HG03159 (cell line): ENCODE data around the gene CDK5R2.
A peak's percentile ranks its signal among the peaks of the same experiment; 100 is the strongest.

ENCODE experiments used
- ATAC-seq: cut with Tn5 transposase; IDR thresholded peaks from one replicate; pipeline ENCODE4 v1.9.1; 2021; ENCODE audit warnings: mild to moderate bottlenecking, moderate library complexity; ENCODE audit not compliant: unreplicated experiment

Gene CDK5R2

DNA sequence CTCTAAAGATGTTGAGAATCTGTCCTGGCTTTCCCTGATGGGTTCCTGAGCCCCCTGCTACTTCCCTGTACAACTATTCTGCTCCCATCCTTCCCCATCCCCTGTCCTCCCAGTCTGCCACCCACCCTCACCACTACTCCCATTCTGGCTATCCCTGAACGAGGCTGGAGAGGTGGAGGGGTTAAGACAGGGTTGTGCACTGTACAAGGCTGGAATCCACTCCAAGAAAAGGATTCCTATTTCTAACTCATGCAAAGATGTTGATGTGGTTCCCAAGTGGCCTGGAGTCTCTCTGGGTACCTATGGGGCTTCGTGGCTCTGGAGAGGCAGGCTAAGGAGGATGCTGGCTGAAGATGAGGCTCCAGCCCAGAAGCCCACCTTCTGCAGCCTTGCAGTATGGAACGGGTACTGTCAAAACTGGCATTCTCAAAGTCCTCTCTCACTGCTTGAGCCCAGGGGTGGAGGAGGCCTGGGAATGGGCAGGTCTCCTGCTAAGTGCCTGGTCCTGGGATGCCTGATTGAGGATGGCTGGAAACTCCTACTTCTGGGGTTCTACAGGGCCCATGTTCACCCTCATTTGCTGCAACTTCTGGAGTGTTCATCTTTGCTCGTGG is 26.8 kb downstream of the CDK5R2 start:
- no peak for ATAC-seq

DNA sequence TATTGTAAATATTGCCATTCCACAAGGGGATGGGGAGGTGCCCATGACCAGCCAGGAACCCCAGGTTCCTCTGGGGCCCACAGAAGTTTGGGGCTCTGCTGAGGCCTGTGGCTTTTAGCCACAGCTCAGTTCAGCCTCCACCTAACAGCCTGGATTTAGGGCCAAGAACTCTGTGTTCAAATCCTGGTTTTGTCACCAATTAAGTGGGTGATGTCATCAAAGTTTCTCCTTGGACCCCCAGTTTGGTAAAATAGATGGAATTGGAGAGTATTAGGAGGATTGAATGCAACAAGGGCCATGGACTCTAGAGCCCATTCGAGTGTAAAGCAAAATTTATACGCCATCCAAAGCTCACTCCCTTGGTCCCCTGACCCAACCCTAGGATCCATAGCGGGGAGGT is 28.7 kb downstream of the CDK5R2 start:
- no peak for ATAC-seq

DNA sequence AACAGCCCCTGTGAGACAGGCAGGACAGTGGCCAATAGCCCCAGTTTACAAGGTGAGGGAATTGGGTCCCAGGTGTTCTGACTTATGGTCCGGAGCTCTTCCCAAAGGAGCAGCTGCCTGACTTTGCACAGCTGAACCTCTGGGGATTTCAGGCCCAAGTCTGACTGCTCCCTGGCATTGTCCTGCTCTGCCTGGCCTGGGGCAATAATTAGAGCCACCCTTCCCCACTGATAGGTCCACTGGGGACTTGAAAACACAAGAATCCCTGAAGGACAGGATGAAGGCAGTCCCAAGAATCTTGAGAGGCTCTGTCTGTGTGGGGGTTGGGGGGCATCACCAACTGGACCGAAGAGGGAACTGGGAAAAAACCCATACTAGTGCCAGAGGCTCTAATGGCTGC is 29.2 kb downstream of the CDK5R2 start:
- no peak for ATAC-seq

- no peak for ATAC-seq
Observed at GRCh38 chr2:218990052-218990451, 30.6 kb downstream of the CDK5R2 start.

DNA sequence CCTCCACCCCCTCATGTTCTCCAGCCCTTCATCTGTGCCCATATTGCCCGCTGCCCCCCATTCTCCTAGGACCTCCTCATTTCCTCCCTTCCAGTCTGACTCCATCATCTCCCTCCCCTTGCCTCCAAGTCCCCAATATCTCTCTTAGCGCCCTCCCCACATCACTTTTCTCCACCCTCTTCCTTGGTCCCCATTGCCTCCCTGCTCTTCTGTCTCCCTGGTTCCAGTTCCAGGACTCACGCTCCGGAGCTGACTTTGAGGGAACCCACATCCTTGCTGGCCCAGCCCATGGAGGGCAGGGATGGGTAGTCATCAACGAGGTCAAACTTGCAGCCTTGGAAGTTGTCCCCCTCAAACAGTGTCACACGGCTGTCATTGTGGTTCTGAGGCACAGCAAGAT is 31.1 kb downstream of the CDK5R2 start:
- ATAC-seq, result no peak

- ATAC-seq, result no peak
Observed at GRCh38 chr2:218991674-218992168, 32.3 kb downstream of the CDK5R2 start.

DNA sequence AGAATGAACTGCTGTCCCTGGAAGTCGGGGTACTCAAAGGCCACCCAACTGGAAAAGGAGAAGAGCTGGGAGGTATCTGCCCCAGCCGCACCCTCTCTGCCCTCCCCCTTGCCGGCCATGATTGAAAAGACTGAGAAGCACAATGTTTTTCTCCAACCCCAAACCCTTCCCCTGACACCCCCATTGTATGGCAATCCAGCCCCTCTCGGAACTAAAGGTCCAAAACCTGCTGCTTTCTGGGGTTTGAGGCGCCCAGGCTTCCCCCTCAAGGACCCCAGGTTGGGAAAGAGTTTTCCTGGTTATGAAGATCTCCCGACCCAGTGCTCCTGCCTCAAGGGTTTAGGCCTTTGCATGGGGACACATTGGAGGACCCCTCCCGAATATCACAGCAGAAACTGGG is 32.7 kb downstream of the CDK5R2 start:
- ATAC-seq, result no peak

DNA sequence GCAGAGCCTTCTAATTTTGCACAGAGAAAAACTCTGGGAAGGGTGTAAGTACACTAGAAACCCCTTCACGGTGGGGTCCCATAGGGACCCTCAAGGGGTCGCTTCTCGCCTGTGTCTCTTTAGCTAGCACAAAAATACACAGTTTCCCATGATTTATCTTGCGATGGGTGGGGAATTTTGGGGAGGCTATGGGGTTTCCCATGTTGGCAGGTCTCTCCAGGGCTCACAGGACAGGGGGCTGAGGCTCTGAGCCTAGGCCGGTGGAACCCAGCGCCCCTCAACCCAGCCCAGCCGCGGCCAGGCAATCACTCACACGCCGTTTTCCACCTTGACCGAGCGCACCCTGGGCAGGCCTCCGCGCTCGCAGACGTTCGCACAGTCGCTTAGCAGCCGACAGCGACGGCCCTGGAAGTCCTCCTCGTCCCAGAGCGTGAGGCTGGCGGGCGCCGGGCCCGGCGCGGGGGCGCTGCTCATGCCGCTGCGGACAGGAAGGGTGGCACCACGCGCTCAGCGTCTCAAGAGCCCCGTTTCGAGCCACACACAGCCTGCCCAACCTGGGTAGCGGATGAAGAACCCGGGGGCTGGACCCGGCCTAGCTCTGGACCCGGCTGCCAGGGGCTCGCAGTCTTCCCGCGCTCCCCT is 33.4 kb downstream of the CDK5R2 start:
- no peak for ATAC-seq

GRCh38 chr2:218993345-218994315 is 34.2 kb downstream of the CDK5R2 start, which contains the start of gene CRYBA2:
CRYBA2 (minus strand) TSS chr2:218993422; CDS start chr2:218993176, 246 bp downstream.
- ATAC-seq, result no peak

- no peak for ATAC-seq
Observed at GRCh38 chr2:218995561-218995960, 36.1 kb downstream of the CDK5R2 start.

DNA sequence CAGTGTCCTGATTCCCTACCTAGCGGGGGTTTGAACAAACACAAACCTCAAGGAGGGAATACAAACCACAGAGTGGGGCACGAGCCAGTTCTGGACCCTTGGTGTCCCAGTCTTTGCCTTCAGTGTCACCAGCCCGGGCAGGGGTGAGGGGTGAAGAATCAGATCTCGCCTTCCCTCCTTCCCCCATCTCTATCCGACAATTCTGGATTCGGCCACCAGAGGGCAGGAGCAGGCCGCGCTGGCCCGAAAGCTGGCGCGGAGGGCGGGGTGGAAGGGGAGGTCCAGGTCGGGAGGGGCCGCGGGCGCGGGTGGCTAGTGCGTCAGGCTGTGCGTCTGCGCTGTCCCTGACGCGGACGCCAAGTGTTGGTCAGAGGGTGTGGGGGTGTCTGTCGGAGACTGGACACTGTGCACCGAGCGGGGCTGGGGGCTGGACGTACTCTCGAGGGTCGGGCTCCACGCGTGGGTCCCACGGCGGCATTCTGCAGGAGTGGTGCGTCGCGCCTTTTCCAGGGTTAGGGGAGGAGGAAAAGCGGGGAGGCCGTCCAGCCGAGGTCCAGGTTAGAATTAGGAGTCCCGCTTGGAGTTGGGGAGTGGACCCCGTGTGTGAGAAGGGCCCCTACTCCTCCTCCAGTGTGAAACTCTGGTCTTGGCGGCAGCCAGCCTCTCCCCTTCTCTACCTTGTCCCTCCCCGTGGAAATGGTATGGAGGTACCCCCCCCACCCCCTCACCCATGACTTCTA is 36.7 kb downstream of the CDK5R2 start:
- ATAC-seq, result peak; percentile 56

DNA sequence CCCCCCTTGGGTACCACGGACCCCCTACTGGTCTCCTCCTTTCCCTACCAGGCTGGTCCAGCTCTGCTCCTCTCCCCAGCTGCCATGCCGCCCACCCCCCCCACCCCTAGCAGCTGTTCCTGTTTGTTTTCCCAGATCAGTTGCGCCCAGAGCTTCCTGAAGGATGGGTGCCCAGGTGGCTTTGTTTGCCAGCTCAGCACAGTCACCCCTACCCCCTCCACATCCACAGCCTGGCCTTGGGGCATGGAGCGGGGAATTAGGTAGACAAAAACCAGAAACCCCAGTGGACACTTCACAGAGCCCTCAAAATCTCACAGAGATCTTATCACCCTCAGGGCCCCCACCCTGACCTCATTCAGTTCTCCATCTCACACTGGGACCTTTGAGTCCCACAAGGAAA is 37.5 kb downstream of the CDK5R2 start:
- ATAC-seq, result no peak

DNA sequence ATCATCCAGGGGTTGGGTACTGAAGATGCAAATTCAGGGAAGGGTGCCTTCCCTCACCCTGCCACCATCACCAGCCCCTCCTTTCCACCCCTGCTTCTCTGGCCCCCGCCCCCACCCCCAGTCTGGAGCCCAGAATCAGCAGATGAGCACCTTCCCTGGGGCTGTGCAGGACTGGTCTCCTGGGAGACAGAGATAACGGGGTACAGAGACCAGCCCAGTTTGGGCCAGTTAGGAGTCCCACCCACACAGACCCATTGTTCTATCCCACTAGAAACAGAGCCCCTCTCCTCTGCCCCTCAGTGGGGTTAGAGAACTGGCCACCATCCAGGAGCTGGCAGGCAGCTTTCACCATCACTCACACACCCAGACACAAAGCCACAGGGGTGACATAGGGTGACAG is 38.3 kb downstream of the CDK5R2 start:
- no peak for ATAC-seq

GRCh38 chr2:218998414-218999002 is 39.0 kb downstream of the CDK5R2 start:
- no peak for ATAC-seq

GRCh38 chr2:218999021-218999880 is 39.8 kb downstream of the CDK5R2 start:
- no peak for ATAC-seq

DNA sequence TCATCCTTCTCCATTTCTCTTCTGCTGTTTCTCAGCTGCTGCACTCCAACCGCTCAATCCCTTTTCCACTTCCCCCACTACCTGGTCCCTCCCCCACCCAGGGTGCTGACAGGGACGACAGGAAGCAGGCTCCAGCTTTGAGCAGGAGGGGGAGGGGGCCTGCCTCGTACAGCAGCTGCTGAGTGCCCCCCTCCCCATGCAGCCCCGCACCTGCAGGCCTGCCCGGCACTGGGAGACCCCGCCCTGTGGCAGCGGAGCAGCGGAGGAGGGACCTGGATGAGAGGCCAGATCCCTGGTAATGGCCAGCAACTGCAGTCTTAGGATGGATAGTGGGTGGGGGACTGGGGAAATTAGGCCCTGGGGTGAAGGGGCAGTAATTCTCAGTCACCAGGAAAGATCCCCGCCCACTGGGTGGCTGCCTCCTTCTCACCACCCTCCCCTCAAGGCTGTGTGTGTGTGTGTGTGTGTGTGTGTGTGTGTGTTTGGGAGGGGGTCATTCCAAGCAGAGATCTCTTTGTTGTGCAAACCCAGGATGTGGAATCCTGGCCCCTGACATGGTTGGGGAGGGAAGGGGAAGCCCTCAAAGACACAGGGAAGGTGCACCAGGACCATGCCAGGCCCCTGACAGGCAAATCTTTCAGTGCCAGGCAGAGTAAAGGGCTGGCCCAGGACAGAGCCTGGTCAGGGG is 40.6 kb downstream of the CDK5R2 start:
- no peak for ATAC-seq

- ATAC-seq, result no peak
Observed at GRCh38 chr2:219000569-219000960, 41.1 kb downstream of the CDK5R2 start.

DNA sequence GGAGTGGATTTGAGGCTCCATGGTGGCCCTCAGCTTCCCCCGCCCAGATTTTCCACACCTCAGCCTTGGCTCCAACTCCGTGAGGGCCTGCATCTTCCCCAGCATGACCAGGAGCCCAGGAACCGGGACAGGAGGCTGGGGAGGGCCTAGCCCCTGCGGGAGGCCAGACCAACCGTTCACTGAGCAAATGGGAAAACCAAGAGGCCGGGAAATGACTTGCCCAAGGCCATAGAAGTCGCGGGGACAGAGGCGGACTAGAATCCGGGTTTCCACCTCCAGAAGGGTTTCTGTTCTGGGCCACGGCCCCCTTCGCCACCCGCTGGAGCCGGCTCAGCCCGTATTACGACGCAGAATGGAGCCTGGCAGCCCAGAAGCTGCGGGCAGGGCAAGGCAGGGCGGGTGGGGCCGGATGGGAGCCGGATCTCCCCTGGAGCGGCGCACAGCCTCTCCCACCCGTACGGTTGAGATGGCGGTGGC is 41.7 kb downstream of the CDK5R2 start:
- no peak for ATAC-seq
